ENCODE measurements around the gene MAPK1. TPM values are rescaled to one million over a fixed set of nuclear protein-coding genes. Genes with fewer than 3 reads are reported as not detected.
"Not testable (repeated sequence)": the region's sequence is repeated elsewhere in the genome, so short reads cannot be mapped to it uniquely, and the experiment has no call there.

MAPK1 gene
- total and polyA plus RNA-seq, 7 donors: 11.0 to 101 (median 78.3) TPM

GRCh38 chr22:21803811-21804249 is 63.6 kb downstream of the MAPK1 start:
- Histone ChIP-seq H3K36me3 (ENCODE audit: insufficient read depth in 1 of 2, low read depth in 1 of 2) (peaks cover 9 to 84% of the 10 kb centered on the region in 2 donors), H3K27me3 (ENCODE audit: insufficient read depth in 3 of 3, low read length in 2 of 3) (no peaks in the 10 kb centered on the region), H3K4me3 (no peak overlapping the region), H3K9me3 (no peaks in the 10 kb centered on the region), H3K27ac (no peak overlapping the region), H3K4me1 (peaks cover 8% of the 10 kb centered on the region)
- ATAC-seq: no peak
- intact Hi-C loops (cut with DNase I): no loop called here
- 89 to 91% (median 89%) methylated on average over 6 of the region's 6 CpGs for WGBS, 3 donors
- no peak for TF ChIP-seq CTCF (IDR thresholded peaks at IDR 0.05)
- DNase-seq: no peak

GRCh38 chr22:21802673-21803072 is 64.8 kb downstream of the MAPK1 start:
- no peak for DNase-seq
- Histone ChIP-seq H3K27ac (no peak overlapping the region), H3K4me1 (peaks cover 9% of the 10 kb centered on the region), H3K27me3 (ENCODE audit: insufficient read depth in 3 of 3, low read length in 2 of 3) (no peaks in the 10 kb centered on the region), H3K4me3 (no peak overlapping the region), H3K9me3 (no peaks in the 10 kb centered on the region), H3K36me3 (ENCODE audit: insufficient read depth in 1 of 2, low read depth in 1 of 2) (peaks cover 12 to 96% of the 10 kb centered on the region in 2 donors)
- WGBS, 3 donors: 99 to 100% (median 100%) methylated on average over 1 of the region's 1 CpG
- no peak for TF ChIP-seq CTCF (IDR thresholded peaks at IDR 0.05)
- intact Hi-C loops (cut with DNase I): no loop called here
- ATAC-seq: no peak

- Histone ChIP-seq H3K27me3 (ENCODE audit: insufficient read depth in 3 of 3, low read length in 2 of 3) (no peaks in the 10 kb centered on the region), H3K4me3 (no peak overlapping the region), H3K27ac (no peak overlapping the region), H3K36me3 (ENCODE audit: insufficient read depth in 1 of 2, low read depth in 1 of 2) (peaks cover 12 to 91% of the 10 kb centered on the region in 2 donors), H3K9me3 (no peaks in the 10 kb centered on the region), H3K4me1 (peaks cover 14% of the 10 kb centered on the region)
- DNase-seq (no peak), ATAC-seq (no peak)
- intact Hi-C loops (cut with DNase I): no loop called here
- WGBS, 3 donors: 94 to 99% (median 98%) methylated on average over 9 of the region's 9 CpGs
- no peak for TF ChIP-seq CTCF (IDR thresholded peaks at IDR 0.05)
These were observed 65.4 kb downstream of the MAPK1 start for GRCh38 chr22:21802056-21802455.

- H3K27me3 ChIP-seq (ENCODE audit: insufficient read depth in 3 of 3, low read length in 2 of 3); H3K9me3 ChIP-seq; H3K4me3 ChIP-seq; DNase-seq; intact Hi-C loops (cut with DNase I); ATAC-seq; H3K27ac ChIP-seq: not testable (repeated sequence)
- WGBS, 3 donors: 97 to 100% (median 99%) methylated on average over 7 of the region's 7 CpGs
- Histone ChIP-seq H3K36me3 (ENCODE audit: insufficient read depth in 1 of 2, low read depth in 1 of 2) (peaks cover 12 to 83% of the 10 kb centered on the region in 2 donors), H3K4me1 (peaks cover 22% of the 10 kb centered on the region)
These were observed 66.2 kb downstream of the MAPK1 start for GRCh38 chr22:21801304-21801644.

GRCh38 chr22:21800552-21801303 is 66.7 kb downstream of the MAPK1 start:
- no peaks in the 10 kb centered on the region for H3K9me3 ChIP-seq
- peaks cover 9 to 77% of the 10 kb centered on the region in 2 donors for H3K36me3 ChIP-seq (ENCODE audit: insufficient read depth in 1 of 2, low read depth in 1 of 2)
- intact Hi-C loops (cut with DNase I): no loop called here
- H3K27ac ChIP-seq: no peak overlapping the region
- peaks cover 25% of the 10 kb centered on the region for H3K4me1 ChIP-seq
- TF ChIP-seq CTCF (IDR thresholded peaks at IDR 0.05): no peak
- H3K27me3 ChIP-seq (ENCODE audit: insufficient read depth in 3 of 3, low read length in 2 of 3): no peaks in the 10 kb centered on the region
- WGBS, 3 donors: 96 to 98% (median 98%) methylated on average over 9 of the region's 9 CpGs
- H3K4me3 ChIP-seq: no peak overlapping the region
- no peak for DNase-seq
- ATAC-seq: no peak
